Neural progenitor cell (in vitro differentiated cells): ENCODE measurements around the gene ZMIZ1. TPM values are rescaled to one million over a fixed set of nuclear protein-coding genes. Genes with fewer than 3 reads are reported as not detected.

Experiments used
- DNase-seq: peaks from one replicate; pipeline ENCODE4 v3.0.0-alpha.2; 2016; ENCODE audit warnings: low spot score
- H2AFZ ChIP-seq: fragments of 200-600 bp; sonication (generic); replicated peaks from 2 replicates; pipeline ENCODE4 v1.6.1; 2016; ENCODE audit warnings: antibody characterized with exemption
- H3F3A ChIP-seq: fragments of 200-600 bp; sonication (generic); 2 replicates; pipeline ENCODE4 v1.6.1; 2016; ENCODE audit warnings: antibody characterized with exemption, low read depth
- H3K27ac ChIP-seq: fragments of 200-600 bp; sonication (generic); 2 replicates; pipeline ENCODE4 v1.5.1; 2016; ENCODE audit warnings: mild to moderate bottlenecking
- H3K27me3 ChIP-seq: fragments of 200-600 bp; sonication (generic); 2 replicates; pipeline ENCODE4 v1.6.1; 2016; ENCODE audit warnings: mild to moderate bottlenecking, moderate library complexity
- H3K36me3 ChIP-seq: fragments of 200-600 bp; sonication (generic); 2 replicates; pipeline ENCODE4 v1.5.1; 2016
- H3K4me1 ChIP-seq: fragments of 200-600 bp; sonication (generic); 2 replicates; pipeline ENCODE4 v1.6.1; 2016; ENCODE audit warnings: mixed run types
- H3K4me2 ChIP-seq: fragments of 200-600 bp; sonication (generic); 2 replicates; pipeline ENCODE4 v1.6.1; 2016
- H3K4me3 ChIP-seq: fragments of 200-600 bp; sonication (generic); 2 replicates; pipeline ENCODE4 v1.5.1; 2016
- H3K79me2 ChIP-seq: fragments of 200-600 bp; sonication (generic); 2 replicates; pipeline ENCODE4 v1.6.1; 2016; ENCODE audit warnings: low read depth
- H3K9ac ChIP-seq: fragments of 200-600 bp; sonication (generic); 2 replicates; pipeline ENCODE4 v1.6.1; 2016
- H3K9me3 ChIP-seq: fragments of 200-600 bp; sonication (generic); 2 replicates; pipeline ENCODE4 v1.5.1; 2016; ENCODE audit warnings: low read depth
- H4K20me1 ChIP-seq: fragments of 200-600 bp; sonication (generic); 2 replicates; pipeline ENCODE4 v1.6.1; 2016; ENCODE audit warnings: low read depth
- H3K27ac Mint-ChIP-seq: 3 replicates; pipeline ENCODE4 v1.8.0; 2021; ENCODE audit warnings: mixed read lengths
- H3K27me3 Mint-ChIP-seq: 2 replicates; pipeline ENCODE4 v1.8.0; 2022; ENCODE audit warnings: low read depth, mild to moderate bottlenecking, inconsistent platforms, moderate library complexity, mixed read lengths; ENCODE audit not compliant: insufficient read depth
- H3K36me3 Mint-ChIP-seq: 3 replicates; pipeline ENCODE4 v1.8.0; 2021; ENCODE audit warnings: mixed read lengths
- H3K4me1 Mint-ChIP-seq: 3 replicates; pipeline ENCODE4 v1.8.0; 2021; ENCODE audit warnings: mixed read lengths
- H3K4me3 Mint-ChIP-seq: 3 replicates; pipeline ENCODE4 v1.8.0; 2021; ENCODE audit warnings: mild to moderate bottlenecking, moderate library complexity, mixed read lengths
- H3K9me3 Mint-ChIP-seq: 3 replicates; pipeline ENCODE4 v1.8.0; 2020; ENCODE audit warnings: mixed read lengths
- EZH2 ChIP-seq: fragments of 200-600 bp; sonication (generic); IDR thresholded peaks from 2 replicates; pipeline ENCODE4 v1.6.1; 2017; ENCODE audit warnings: antibody characterized with exemption, mild to moderate bottlenecking, moderate library complexity
- EZH2phosphoT487 ChIP-seq: fragments of 200-600 bp; sonication (generic); IDR thresholded peaks from 2 replicates; pipeline ENCODE4 v1.6.1; 2017; ENCODE audit warnings: antibody characterized with exemption
- total RNA-seq: library from RNA; depleted of rRNA; stranded (reverse); fragments of >200 nt; gene quantifications from 2 replicates; pipeline ENCODE4 v1.2.3, GENCODE V29; 2015; ENCODE audit warnings: low replicate concordance
- TF ChIP-seq, protein P1 (sequence below): fragments of 200-600 bp; sonication (generic); IDR thresholded peaks from 2 replicates; pipeline ENCODE4 v1.5.1; 2017; ENCODE audit warnings: antibody characterized with exemption, mild to moderate bottlenecking

ZMIZ1 gene
- total RNA-seq, 1 donor from 2014 or later: 5.8 TPM

DNA sequence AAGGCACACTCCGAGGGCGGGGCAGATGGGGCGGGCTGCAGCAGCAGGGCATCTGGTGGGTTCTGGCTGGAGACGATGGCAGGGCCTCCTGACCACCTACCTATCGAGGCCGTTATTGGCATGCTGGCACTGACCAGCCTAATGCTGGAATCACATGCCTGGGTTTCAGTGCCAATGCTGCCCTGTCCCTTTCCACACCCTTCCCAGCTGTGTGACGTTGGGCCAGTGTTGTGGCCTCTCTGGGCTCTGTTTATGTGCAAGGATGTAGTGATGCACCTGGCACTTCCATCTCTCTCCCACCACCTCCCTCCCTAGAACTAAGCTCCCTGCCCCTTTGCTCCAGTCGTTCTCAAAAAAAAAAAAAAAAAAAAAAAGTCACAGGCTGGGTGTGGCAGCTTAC is 132.9 kb downstream of the ZMIZ1 start:
- DNase-seq: no peak
- Histone ChIP-seq H4K20me1 (peaks cover 6% of the 10 kb centered on the region), H3K9me3 (no peaks in the 10 kb centered on the region), H3K36me3 (no peaks in the 10 kb centered on the region), H3K27me3 (no peaks in the 10 kb centered on the region), H3F3A (no peaks in the 10 kb centered on the region), H3K4me1 (no peaks in the 10 kb centered on the region), H2AFZ (no peak overlapping the region), H3K27ac (no peak overlapping the region), H3K9ac (no peak overlapping the region), H3K79me2 (no peaks in the 10 kb centered on the region), H3K4me3 (no peak overlapping the region), H3K4me2 (no peak overlapping the region)
- Mint-ChIP-seq H3K27me3 (peaks cover 2% of the 10 kb centered on the region), H3K36me3 (peaks cover 20% of the 10 kb centered on the region), H3K27ac (no peak overlapping the region), H3K4me1 (peaks cover 6% of the 10 kb centered on the region), H3K9me3 (no peaks in the 10 kb centered on the region), H3K4me3 (no peak overlapping the region)
- no peak for TF ChIP-seq EZH2phosphoT487
- TF ChIP-seq, protein P1, sequence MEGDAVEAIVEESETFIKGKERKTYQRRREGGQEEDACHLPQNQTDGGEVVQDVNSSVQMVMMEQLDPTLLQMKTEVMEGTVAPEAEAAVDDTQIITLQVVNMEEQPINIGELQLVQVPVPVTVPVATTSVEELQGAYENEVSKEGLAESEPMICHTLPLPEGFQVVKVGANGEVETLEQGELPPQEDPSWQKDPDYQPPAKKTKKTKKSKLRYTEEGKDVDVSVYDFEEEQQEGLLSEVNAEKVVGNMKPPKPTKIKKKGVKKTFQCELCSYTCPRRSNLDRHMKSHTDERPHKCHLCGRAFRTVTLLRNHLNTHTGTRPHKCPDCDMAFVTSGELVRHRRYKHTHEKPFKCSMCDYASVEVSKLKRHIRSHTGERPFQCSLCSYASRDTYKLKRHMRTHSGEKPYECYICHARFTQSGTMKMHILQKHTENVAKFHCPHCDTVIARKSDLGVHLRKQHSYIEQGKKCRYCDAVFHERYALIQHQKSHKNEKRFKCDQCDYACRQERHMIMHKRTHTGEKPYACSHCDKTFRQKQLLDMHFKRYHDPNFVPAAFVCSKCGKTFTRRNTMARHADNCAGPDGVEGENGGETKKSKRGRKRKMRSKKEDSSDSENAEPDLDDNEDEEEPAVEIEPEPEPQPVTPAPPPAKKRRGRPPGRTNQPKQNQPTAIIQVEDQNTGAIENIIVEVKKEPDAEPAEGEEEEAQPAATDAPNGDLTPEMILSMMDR: no peak
- no peak for TF ChIP-seq EZH2

- no peaks in the 10 kb centered on the region for H3K36me3 ChIP-seq
- H3K4me3 Mint-ChIP-seq: no peak overlapping the region
- H3K4me3 ChIP-seq: no peak overlapping the region
- H3K27ac Mint-ChIP-seq: no peak overlapping the region
- no peak overlapping the region for H2AFZ ChIP-seq
- H3F3A ChIP-seq: no peaks in the 10 kb centered on the region
- H3K27me3 Mint-ChIP-seq: peaks cover 2% of the 10 kb centered on the region
- H3K36me3 Mint-ChIP-seq: peaks cover 21% of the 10 kb centered on the region
- DNase-seq: peak; percentile 71
- no peaks in the 10 kb centered on the region for H3K9me3 Mint-ChIP-seq
- H4K20me1 ChIP-seq: peaks cover 5% of the 10 kb centered on the region
- peaks cover 5% of the 10 kb centered on the region for H3K4me1 Mint-ChIP-seq
- no peak for TF ChIP-seq EZH2phosphoT487
- TF ChIP-seq, protein P1: peak; percentile 68
- TF ChIP-seq EZH2: no peak
- H3K4me2 ChIP-seq: no peak overlapping the region
- no peak overlapping the region for H3K27ac ChIP-seq
- H3K27me3 ChIP-seq: no peaks in the 10 kb centered on the region
- H3K79me2 ChIP-seq: no peaks in the 10 kb centered on the region
- no peak overlapping the region for H3K9ac ChIP-seq
- no peaks in the 10 kb centered on the region for H3K9me3 ChIP-seq
- H3K4me1 ChIP-seq: no peaks in the 10 kb centered on the region
Observed at GRCh38 chr10:79202188-79203013, 133.6 kb downstream of the ZMIZ1 start.

DNA sequence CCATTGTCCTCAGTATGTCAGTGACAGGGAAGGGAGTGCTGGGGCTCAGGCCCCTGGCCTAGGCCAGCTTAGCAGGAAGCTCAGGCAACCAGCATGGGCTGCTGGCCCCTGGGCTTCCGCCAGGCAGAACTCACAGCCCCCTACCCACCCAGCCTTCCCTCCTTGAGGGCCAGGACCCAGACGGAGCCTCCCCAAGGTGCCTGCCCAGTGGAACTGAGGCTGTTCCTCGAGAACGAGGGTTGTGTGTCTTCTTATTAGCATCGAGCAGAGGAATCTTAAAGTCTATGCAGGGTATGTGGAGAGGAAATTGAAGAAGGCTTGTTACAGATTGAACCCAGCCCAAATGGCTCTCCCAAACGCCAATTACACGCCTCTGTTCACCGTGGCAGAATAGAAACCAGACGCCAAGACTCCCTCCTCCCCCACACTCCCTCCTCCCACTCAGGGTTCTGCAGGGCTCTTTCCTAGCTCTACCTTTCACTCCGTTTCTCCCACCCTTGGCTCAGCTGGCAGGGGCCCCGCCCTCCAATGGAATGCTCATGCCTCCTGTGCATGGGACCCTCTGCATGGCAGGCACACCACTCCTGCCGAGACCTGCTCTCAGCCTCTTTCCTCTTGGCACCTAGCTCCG is 134.4 kb downstream of the ZMIZ1 start:
- peaks cover 21% of the 10 kb centered on the region for H3K36me3 Mint-ChIP-seq
- H3K4me2 ChIP-seq: no peak overlapping the region
- H4K20me1 ChIP-seq: peaks cover 5% of the 10 kb centered on the region
- no peaks in the 10 kb centered on the region for H3K4me1 ChIP-seq
- no peaks in the 10 kb centered on the region for H3K27me3 ChIP-seq
- no peaks in the 10 kb centered on the region for H3K9me3 ChIP-seq
- H3K36me3 ChIP-seq: no peaks in the 10 kb centered on the region
- no peak for TF ChIP-seq EZH2
- TF ChIP-seq, protein P1: no peak
- no peak for TF ChIP-seq EZH2phosphoT487
- no peak overlapping the region for H3K9ac ChIP-seq
- H3K27ac ChIP-seq: no peak overlapping the region
- DNase-seq: no peak
- peaks cover 5% of the 10 kb centered on the region for H3K4me1 Mint-ChIP-seq
- H3K79me2 ChIP-seq: no peaks in the 10 kb centered on the region
- no peaks in the 10 kb centered on the region for H3K9me3 Mint-ChIP-seq
- no peak overlapping the region for H3K4me3 Mint-ChIP-seq
- no peaks in the 10 kb centered on the region for H3F3A ChIP-seq
- H3K27ac Mint-ChIP-seq: no peak overlapping the region
- H3K27me3 Mint-ChIP-seq: peaks cover 1% of the 10 kb centered on the region
- H3K4me3 ChIP-seq: no peak overlapping the region
- no peak overlapping the region for H2AFZ ChIP-seq
